Measurements from ENCODE around the gene CAMTA2.
"Not testable (repeated sequence)": the region's sequence is repeated elsewhere in the genome, so short reads cannot be mapped to it uniquely, and the experiment has no call there.

Gene CAMTA2

GRCh38 chr17:4926577-4927335, 60.7 kb downstream of the CAMTA2 start:
- not testable (repeated sequence) for DNase-seq

GRCh38 chr17:4921320-4921719, 66.2 kb downstream of the CAMTA2 start:
- DNase-seq, result no peak

DNA sequence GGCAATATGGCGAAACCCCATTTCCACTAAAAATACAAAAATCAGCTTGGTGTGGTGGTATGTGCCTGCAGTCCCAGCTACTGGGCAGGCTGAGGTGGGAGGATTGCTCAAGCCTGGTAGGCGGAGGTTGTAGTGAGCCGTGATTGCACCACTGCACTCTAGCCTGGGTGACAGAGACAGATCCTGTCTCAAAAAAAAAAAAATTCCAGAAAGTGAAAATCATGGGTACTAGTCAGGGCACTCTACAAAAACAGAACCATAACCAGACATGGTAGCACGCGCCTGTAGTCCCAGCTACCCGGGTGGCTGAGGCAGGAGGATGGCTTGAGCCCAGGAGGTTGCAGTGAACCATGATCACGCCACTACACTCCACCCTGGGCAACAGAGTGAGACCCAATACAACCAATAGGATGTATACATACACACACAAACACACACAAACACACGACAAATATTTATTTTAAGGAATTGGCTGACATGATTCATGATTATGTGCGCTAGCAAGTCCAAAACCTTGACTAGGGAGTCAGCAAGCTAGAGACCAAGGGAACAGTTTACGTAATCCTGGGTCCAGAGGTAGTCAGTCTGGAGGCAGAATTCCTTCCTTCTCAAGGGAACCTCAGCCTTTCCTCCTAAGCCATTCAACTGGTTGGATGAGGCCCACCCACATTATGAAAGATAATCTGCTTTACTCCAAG, 67.0 kb downstream of the CAMTA2 start:
- no peak for DNase-seq

- no peak for DNase-seq
These were observed 67.9 kb downstream of the CAMTA2 start for GRCh38 chr17:4919511-4920047.

Data from NCI-H1930 (cell line).